GM21447 (cell line): Measurements from ENCODE around the gene FGD2.

Experiments
- ATAC-seq: cut with Tn5 transposase; IDR thresholded peaks from one replicate; pipeline ENCODE4 v1.9.1; 2021; ENCODE audit not compliant: unreplicated experiment

FGD2 gene

GRCh38 chr6:37005061-37005810, at the start of gene FGD2:
Gene FGD2, plus strand, starts transcription at chr6:37005655. Its CDS starts 163 bp downstream, at chr6:37005818.
- ATAC-seq: peak; percentile 60

- ATAC-seq: no peak
Observed at GRCh38 chr6:36955671-36956445, 49.6 kb upstream of the FGD2 start.

- ATAC-seq: no peak
Observed at GRCh38 chr6:36956446-36956820, 49.0 kb upstream of the FGD2 start.

- no peak for ATAC-seq
Observed at GRCh38 chr6:36957773-36958271, 47.6 kb upstream of the FGD2 start.

DNA sequence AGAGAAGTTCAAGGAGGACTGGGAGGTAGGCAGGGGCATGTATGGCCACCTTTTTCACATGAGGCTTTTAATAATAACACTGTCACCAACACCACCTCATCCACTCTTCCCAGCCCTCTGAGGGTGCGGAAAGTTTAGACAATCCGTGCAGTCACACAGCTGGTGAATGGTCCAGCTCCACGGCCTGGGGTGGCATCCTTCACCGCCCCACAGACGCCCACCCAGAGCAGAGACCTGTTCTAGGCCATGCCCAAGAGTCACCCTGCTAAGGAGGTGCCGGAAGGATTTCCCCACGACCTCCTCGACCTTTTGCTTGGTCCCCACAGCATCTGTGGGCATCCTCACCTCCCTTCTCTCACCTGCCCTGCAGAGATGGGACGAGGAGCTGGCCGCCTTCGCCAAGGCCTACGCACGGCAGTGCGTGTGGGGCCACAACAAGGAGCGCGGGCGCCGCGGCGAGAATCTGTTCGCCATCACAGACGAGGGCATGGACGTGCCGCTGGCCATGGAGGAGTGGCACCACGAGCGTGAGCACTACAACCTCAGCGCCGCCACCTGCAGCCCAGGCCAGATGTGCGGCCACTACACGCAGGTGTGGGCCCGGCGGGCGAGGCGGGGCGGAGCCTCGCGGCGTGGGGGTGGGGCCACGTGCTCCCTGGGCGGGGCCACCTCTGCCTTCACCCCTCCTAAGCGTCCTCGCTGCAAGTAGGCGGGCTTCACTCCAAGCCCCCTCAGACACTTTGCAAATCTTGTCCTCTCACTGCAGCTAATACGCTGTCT, 46.5 kb upstream of the FGD2 start:
- ATAC-seq: no peak

- ATAC-seq: no peak
Observed at GRCh38 chr6:36959555-36960250, 45.8 kb upstream of the FGD2 start.

GRCh38 chr6:36961441-36962435, 43.7 kb upstream of the FGD2 start:
- no peak for ATAC-seq

DNA sequence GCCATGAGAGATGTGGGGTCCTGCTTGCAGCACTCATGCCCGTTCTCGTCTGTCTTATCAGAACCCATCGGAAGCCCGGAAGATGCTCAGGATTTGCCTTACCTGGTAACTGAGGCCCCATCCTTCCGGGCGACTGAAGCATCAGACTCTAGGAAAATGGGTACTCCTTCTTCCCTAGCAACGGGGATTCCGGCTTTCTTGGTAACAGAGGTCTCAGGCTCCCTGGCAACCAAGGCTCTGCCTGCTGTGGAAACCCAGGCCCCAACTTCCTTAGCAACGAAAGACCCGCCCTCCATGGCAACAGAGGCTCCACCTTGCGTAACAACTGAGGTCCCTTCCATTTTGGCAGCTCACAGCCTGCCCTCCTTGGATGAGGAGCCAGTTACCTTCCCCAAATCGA, 42.6 kb upstream of the FGD2 start:
- no peak for ATAC-seq

DNA sequence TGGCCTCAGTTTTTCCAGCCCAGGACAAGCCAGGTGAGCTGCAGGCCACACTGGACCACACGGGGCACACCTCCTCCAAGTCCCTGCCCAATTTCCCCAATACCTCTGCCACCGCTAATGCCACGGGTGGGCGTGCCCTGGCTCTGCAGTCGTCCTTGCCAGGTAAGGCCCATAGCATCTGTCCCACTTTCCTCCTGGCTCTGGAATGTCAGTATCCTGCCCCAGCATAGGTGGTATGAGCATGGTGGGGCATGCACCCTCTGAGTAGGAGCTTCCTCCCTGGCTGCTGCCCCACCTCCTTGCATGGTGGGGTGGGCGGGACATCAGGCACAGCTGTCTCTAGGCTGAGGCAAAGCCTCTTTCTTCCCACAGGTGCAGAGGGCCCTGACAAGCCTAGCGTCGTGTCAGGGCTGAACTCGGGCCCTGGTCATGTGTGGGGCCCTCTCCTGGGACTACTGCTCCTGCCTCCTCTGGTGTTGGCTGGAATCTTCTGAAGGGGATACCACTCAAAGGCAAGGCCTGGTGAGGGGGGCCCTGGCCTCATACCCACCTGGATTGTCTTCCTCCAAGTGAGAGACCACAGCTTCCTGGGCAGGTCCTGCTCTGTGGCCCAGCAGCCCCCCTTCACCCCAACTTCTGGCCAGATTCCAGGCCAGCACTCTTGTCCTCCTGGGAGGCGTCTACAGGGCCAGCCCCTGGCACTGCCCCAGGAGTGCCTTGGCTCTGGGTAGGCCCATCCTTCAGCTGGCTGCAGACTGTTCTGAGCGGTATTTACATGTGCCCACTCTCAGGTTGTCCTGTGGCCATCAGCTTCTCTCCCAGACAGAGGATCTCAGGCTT, 41.8 kb upstream of the FGD2 start:
- no peak for ATAC-seq

DNA sequence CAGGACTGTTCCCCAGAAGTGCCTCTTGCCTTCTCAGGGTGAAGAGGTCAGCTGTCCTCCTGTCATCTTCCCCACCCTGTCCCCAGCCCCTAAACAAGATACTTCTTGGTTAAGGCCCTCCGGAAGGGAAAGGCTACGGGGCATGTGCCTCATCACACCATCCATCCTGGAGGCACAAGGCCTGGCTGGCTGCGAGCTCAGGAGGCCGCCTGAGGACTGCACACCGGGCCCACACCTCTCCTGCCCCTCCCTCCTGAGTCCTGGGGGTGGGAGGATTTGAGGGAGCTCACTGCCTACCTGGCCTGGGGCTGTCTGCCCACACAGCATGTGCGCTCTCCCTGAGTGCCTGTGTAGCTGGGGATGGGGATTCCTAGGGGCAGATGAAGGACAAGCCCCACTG, 41.1 kb upstream of the FGD2 start:
- ATAC-seq: no peak

DNA sequence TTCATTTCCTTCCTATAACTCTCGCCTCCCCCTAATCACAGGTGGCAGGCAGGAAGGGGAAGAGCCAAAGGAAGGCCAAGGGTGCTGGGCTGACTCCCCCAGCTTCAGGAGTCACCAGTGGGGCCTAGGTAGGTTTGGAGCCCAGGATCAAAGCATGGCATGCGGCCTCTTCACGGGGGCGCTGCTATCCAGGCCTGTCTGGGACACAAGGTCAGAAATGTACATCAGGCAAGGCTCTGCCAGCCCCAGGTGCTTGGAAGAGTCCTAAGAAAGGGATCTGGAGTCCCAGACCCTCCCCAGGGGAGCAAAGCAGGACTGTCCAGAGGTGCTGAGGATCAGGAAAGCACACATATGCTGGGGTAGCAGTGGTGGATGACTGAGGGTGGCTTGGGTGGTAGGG, 40.5 kb upstream of the FGD2 start:
- ATAC-seq: no peak

DNA sequence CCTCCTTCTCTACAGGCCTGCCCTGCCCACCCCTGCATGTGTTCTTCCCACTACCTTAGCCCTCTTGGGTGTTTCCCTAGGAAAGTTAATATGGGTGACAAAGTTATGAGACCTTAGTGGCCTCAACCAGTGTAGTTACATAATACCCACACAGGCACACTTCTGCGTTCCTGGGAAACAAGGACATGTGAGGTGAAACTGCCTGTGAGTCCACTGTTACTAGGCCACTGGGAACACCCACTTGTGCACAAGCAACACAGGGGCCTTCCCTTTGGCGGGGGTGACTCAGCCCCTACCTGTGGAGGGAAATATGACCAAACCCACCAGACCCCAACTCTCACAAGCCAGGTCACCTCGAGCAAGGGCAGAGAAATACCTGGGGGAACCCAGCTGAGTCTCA, 38.2 kb upstream of the FGD2 start:
- no peak for ATAC-seq

- no peak for ATAC-seq
Observed at GRCh38 chr6:36967757-36968156, 37.7 kb upstream of the FGD2 start.

DNA sequence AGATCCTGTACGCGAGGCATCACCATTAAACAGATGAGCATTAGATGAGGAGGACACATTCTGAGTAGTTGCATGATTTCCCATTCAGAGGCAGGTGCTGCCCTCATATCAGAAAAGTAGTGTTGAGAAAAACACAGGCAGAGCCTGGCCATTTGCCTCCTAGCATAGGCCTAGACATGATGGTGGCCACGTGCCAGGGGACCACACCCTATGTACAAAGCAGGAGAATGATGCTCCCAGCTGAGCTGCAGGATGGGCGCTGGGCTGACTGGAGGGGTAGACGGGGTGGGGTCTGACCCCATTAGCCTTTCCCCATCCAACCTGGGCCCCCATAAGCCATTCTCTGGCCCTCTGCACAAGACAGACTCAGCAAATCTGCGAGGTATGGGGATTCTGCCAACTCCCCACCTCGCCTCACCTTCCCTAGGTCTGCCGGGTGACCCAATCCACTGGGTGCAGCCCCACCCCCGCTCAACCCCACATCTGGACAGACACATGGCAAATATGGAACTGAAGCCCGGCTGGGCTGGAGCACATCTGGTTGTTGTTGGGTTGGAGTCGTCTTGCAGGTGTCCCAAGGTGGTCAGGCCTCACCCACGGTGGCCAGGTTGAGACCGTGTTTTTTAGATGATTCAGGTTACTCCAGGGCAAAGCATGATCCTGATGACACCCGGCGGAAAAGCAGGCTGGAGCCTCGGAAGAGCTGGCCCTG, 37.0 kb upstream of the FGD2 start:
- ATAC-seq: no peak

DNA sequence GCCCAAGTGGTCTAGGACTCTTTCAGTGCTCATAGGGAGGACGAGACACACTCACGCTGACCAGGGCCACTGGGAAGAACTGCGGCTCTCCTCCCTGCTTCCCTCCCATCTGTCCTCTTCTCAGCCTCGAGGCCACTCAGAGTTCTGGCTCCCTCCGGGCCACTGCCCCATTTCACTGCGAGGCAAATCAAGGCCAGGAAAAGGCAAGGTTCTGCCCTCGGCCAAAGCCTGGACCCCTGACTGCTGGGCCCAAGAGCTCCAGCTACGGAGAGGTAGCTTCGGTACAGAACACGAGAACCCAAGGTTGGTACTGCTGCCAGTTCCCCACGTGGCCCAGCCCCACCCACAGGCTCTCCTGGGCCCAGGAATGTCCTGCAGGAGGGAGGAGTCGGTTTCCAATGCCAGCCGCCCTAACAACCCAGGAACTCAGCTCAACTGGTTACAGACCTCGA, 36.2 kb upstream of the FGD2 start:
- ATAC-seq: no peak

DNA sequence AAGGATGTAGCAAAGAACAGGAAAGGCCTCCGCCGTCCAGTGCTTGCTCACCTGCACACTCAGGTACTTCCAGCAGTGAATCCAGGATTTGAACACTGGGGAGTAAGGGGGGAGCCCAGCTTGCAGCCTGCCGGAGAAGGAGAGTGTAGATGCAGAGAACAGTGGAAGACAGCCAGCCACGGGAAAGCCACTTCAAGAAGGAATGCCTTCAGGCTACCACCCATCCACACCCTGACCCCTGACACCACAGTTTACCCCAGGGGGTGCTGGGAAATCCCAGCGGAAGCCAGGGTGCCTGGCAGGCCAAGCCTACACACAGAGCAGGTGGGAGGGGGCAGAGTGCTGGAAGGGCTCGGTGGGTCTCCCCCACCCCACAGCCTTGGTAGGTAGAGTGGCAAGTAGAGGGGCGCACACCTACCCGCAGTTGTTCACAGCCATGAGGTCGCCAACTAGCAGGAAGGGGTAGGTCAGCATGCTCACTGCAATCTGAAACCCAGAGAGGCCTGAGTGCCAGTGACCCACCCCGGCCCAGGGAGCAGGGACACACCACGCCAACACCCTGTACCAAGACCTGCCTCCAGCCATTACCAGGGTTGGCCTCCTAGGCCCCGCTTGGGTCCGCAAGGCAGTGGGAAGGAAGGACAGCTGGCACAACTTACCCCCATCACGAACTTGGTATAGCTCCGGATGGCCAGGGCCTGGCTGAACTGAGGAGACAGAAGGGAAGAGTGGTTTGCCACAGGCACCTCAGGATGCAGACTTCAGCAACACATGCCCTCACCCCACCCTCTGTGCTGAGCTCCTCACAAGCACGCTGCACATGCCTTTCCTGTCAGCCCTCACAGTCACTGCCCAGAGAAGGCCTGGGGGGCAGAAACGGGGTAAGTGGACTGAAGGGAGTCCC, 35.2 kb upstream of the FGD2 start:
- ATAC-seq: no peak
